Tibial nerve (tissue), 4 donors: ENCODE results near the gene LARGE2.

ENCODE experiments used
- CTCF ChIP-seq, 5 experiments: fragments of 200-600 bp in 3 of 5; fragments of 450-650 bp in 2 of 5; sonication (generic) in 3 of 5; IDR thresholded peaks; one replicate each; pipeline ENCODE4 v1.5.1; 2016 to 2019; ENCODE audit warnings: antibody characterized with exemption in 5 of 5, mild to moderate bottlenecking in 3 of 5, moderate library complexity in 2 of 5
- EP300 ChIP-seq, 2 donors: sonication (generic); formaldehyde crosslinking; IDR thresholded peaks; one replicate each; pipeline ENCODE4 v1.6.1; 2017; ENCODE audit warnings: antibody characterized with exemption in 2 of 2, mild to moderate bottlenecking in 1 of 2
- POLR2A ChIP-seq, 2 donors: fragments of 450-650 bp; IDR thresholded peaks; one replicate each; pipeline ENCODE4 v1.6.1; 2017; ENCODE audit warnings: antibody characterized with exemption in 2 of 2, mild to moderate bottlenecking in 2 of 2, moderate library complexity in 2 of 2

- TF ChIP-seq CTCF (IDR thresholded peaks at IDR 0.05) = no peak
- no peak for TF ChIP-seq POLR2A (IDR thresholded peaks at IDR 0.05)
- no peak for TF ChIP-seq EP300 (IDR thresholded peaks at IDR 0.05)
These were observed 24.9 kb upstream of the LARGE2 start for GRCh38 chr11:45897556-45897955.
